Mucosa of rectum (tissue), 2 donors: ENCODE measurements around the gene STAT4.

Experiments used
- H3K27ac ChIP-seq, 2 donors: one replicate each; pipeline ENCODE4 v1.7.0; 2013; ENCODE audit warnings: inconsistent platforms in 2 of 2, low read depth in 2 of 2, low read length in 2 of 2
- H3K27me3 ChIP-seq, 2 donors: one replicate each; pipeline ENCODE4 v1.7.0; 2013; ENCODE audit warnings: low read length in 2 of 2; ENCODE audit not compliant: control insufficient read depth in 2 of 2, insufficient read depth in 2 of 2
- H3K36me3 ChIP-seq, 2 donors: one replicate each; pipeline ENCODE4 v1.7.0; 2013; ENCODE audit warnings: low read length in 2 of 2; ENCODE audit not compliant: control insufficient read depth in 2 of 2, insufficient read depth in 2 of 2
- H3K4me1 ChIP-seq, 2 donors: one replicate each; pipeline ENCODE4 v1.7.0; 2013; ENCODE audit warnings: low read length in 2 of 2, mild to moderate bottlenecking in 1 of 2; ENCODE audit not compliant: control insufficient read depth in 2 of 2, insufficient read depth in 2 of 2
- H3K4me3 ChIP-seq, 2 donors: one replicate each; pipeline ENCODE4 v1.7.0; 2013; ENCODE audit warnings: low read length in 2 of 2
- H3K9ac ChIP-seq, 2 donors: one replicate each; pipeline ENCODE4 v1.7.0; 2013; ENCODE audit warnings: low read length in 2 of 2, low read depth in 1 of 2, mild to moderate bottlenecking in 1 of 2
- H3K9me3 ChIP-seq, 2 donors: one replicate each; pipeline ENCODE4 v1.7.0; 2013; ENCODE audit warnings: low read length in 2 of 2; ENCODE audit not compliant: control insufficient read depth in 2 of 2
- donor health status: healthy.
- donor health status: Normal muscosa, but diverticular disease.

STAT4 gene

GRCh38 chr2:191148791-191149190, 2.0 kb downstream of the STAT4 start:
- Histone ChIP-seq H3K36me3 (no peaks in the 10 kb centered on the region), H3K4me3 (no peak overlapping the region), H3K27me3 (no peaks in the 10 kb centered on the region), H3K4me1 (peaks cover 3 to 13% of the 10 kb centered on the region in 2 donors), H3K27ac (no peak overlapping the region), H3K9ac (no peak overlapping the region), H3K9me3 (no peaks in the 10 kb centered on the region)

GRCh38 chr2:191148281-191148680, 2.5 kb downstream of the STAT4 start:
- H3K27ac ChIP-seq, result no peak overlapping the region
- H3K4me3 ChIP-seq, result no peak overlapping the region
- H3K36me3 ChIP-seq, result no peaks in the 10 kb centered on the region
- H3K27me3 ChIP-seq, result no peaks in the 10 kb centered on the region
- H3K9me3 ChIP-seq, result no peaks in the 10 kb centered on the region
- H3K9ac ChIP-seq, result no peak overlapping the region
- peaks cover 3 to 13% of the 10 kb centered on the region in 2 donors for H3K4me1 ChIP-seq

- H3K9me3 ChIP-seq, result no peaks in the 10 kb centered on the region
- H3K4me1 ChIP-seq, result peaks cover under 1 to 9% of the 10 kb centered on the region in 2 donors
- no peaks in the 10 kb centered on the region for H3K36me3 ChIP-seq
- H3K4me3 ChIP-seq, result no peak overlapping the region
- no peak overlapping the region for H3K27ac ChIP-seq
- no peaks in the 10 kb centered on the region for H3K27me3 ChIP-seq
- no peak overlapping the region for H3K9ac ChIP-seq
Measured at GRCh38 chr2:191145769-191146471, 4.9 kb downstream of the STAT4 start.

GRCh38 chr2:191144217-191144616, 6.6 kb downstream of the STAT4 start:
- no peak overlapping the region for H3K4me3 ChIP-seq
- no peaks in the 10 kb centered on the region for H3K27me3 ChIP-seq
- no peak overlapping the region for H3K9ac ChIP-seq
- H3K27ac ChIP-seq, result no peak overlapping the region
- H3K36me3 ChIP-seq, result no peaks in the 10 kb centered on the region
- no peaks in the 10 kb centered on the region for H3K9me3 ChIP-seq
- H3K4me1 ChIP-seq, result no peaks in the 10 kb centered on the region

- H3K27me3 ChIP-seq, result no peaks in the 10 kb centered on the region
- no peak overlapping the region for H3K27ac ChIP-seq
- no peaks in the 10 kb centered on the region for H3K9me3 ChIP-seq
- H3K4me3 ChIP-seq, result no peak overlapping the region
- no peaks in the 10 kb centered on the region for H3K4me1 ChIP-seq
- H3K9ac ChIP-seq, result no peak overlapping the region
- no peaks in the 10 kb centered on the region for H3K36me3 ChIP-seq
Measured at GRCh38 chr2:191143791-191144190, 7.0 kb downstream of the STAT4 start.

- H3K9ac ChIP-seq, result no peak overlapping the region
- H3K4me1 ChIP-seq, result no peaks in the 10 kb centered on the region
- H3K9me3 ChIP-seq, result no peaks in the 10 kb centered on the region
- H3K4me3 ChIP-seq, result no peak overlapping the region
- H3K27ac ChIP-seq, result no peak overlapping the region
- H3K27me3 ChIP-seq, result no peaks in the 10 kb centered on the region
- no peaks in the 10 kb centered on the region for H3K36me3 ChIP-seq
Measured at GRCh38 chr2:191128911-191129304, 21.9 kb downstream of the STAT4 start.

GRCh38 chr2:191128172-191128910, 22.5 kb downstream of the STAT4 start:
- Histone ChIP-seq H3K9me3 (no peaks in the 10 kb centered on the region), H3K27ac (peak overlapping the region in 1 of 2 donors; percentile 3), H3K4me3 (no peak overlapping the region), H3K4me1 (no peaks in the 10 kb centered on the region), H3K36me3 (no peaks in the 10 kb centered on the region), H3K9ac (no peak overlapping the region), H3K27me3 (no peaks in the 10 kb centered on the region)

- H3K27me3 ChIP-seq, result no peaks in the 10 kb centered on the region
Measured at GRCh38 chr2:191127235-191127634, 23.6 kb downstream of the STAT4 start.

GRCh38 chr2:191126386-191127085, 24.3 kb downstream of the STAT4 start:
- no peaks in the 10 kb centered on the region for H3K4me1 ChIP-seq

More at GRCh38 chr2:191127235-191127634, 23.6 kb downstream of the STAT4 start:
- H3K9me3 ChIP-seq, result no peaks in the 10 kb centered on the region
- H3K27ac ChIP-seq, result no peak overlapping the region
- no peaks in the 10 kb centered on the region for H3K36me3 ChIP-seq
- no peak overlapping the region for H3K9ac ChIP-seq
- H3K4me3 ChIP-seq, result no peak overlapping the region
- no peaks in the 10 kb centered on the region for H3K4me1 ChIP-seq

GRCh38 chr2:191125646-191126045, 25.1 kb downstream of the STAT4 start:
- Histone ChIP-seq H3K27ac (no peak overlapping the region), H3K27me3 (no peaks in the 10 kb centered on the region), H3K4me3 (no peak overlapping the region), H3K9ac (no peak overlapping the region), H3K4me1 (no peaks in the 10 kb centered on the region), H3K9me3 (no peaks in the 10 kb centered on the region), H3K36me3 (no peaks in the 10 kb centered on the region)

More at GRCh38 chr2:191126386-191127085, 24.3 kb downstream of the STAT4 start:
- Histone ChIP-seq H3K9me3 (no peaks in the 10 kb centered on the region), H3K36me3 (no peaks in the 10 kb centered on the region), H3K27me3 (no peaks in the 10 kb centered on the region), H3K4me3 (no peak overlapping the region), H3K27ac (peak overlapping the region in 1 of 2 donors; percentile 3), H3K9ac (no peak overlapping the region)
